ENCODE measurements around the gene TBC1D8.

The TBC1D8 gene

GRCh38 chr2:101004620-101005325 lies 146.4 kb downstream of the TBC1D8 start:
- DNase-seq (ENCODE audit: low read depth): no peak
- peak overlapping the region; percentile 79; the same call in 1 of the 2 replicates for H3K4me3 ChIP-seq (ENCODE audit: low read depth, low read length)
- TF ChIP-seq, protein P1, sequence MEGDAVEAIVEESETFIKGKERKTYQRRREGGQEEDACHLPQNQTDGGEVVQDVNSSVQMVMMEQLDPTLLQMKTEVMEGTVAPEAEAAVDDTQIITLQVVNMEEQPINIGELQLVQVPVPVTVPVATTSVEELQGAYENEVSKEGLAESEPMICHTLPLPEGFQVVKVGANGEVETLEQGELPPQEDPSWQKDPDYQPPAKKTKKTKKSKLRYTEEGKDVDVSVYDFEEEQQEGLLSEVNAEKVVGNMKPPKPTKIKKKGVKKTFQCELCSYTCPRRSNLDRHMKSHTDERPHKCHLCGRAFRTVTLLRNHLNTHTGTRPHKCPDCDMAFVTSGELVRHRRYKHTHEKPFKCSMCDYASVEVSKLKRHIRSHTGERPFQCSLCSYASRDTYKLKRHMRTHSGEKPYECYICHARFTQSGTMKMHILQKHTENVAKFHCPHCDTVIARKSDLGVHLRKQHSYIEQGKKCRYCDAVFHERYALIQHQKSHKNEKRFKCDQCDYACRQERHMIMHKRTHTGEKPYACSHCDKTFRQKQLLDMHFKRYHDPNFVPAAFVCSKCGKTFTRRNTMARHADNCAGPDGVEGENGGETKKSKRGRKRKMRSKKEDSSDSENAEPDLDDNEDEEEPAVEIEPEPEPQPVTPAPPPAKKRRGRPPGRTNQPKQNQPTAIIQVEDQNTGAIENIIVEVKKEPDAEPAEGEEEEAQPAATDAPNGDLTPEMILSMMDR (IDR thresholded peaks at IDR 0.05; ENCODE audit: low read depth, low read length, missing control alignments): no peak

GRCh38 chr2:101003278-101003775 lies 147.9 kb downstream of the TBC1D8 start:
- DNase-seq (ENCODE audit: low read depth): no peak
- TF ChIP-seq, protein P1 (IDR thresholded peaks at IDR 0.05; ENCODE audit: low read depth, low read length, missing control alignments): no peak
- H3K4me3 ChIP-seq (ENCODE audit: low read depth, low read length): peak overlapping the region; percentile 79

- TF ChIP-seq, protein P1 (IDR thresholded peaks at IDR 0.05; ENCODE audit: low read depth, low read length, missing control alignments): no peak
- H3K4me3 ChIP-seq (ENCODE audit: low read depth, low read length): peak overlapping the region; percentile 79
- no peak for DNase-seq (ENCODE audit: low read depth)
These were observed 148.5 kb downstream of the TBC1D8 start for GRCh38 chr2:101002562-101003277.

- peak; percentile 95 for DNase-seq (ENCODE audit: low read depth)
- TF ChIP-seq, protein P1 (IDR thresholded peaks at IDR 0.05; ENCODE audit: low read depth, low read length, missing control alignments): no peak
- H3K4me3 ChIP-seq (ENCODE audit: low read depth, low read length): peak within 1 kb of the TSS; percentile 79
These were observed 149.3 kb downstream of the TBC1D8 start, which contains the start of gene RPL31 for GRCh38 chr2:101001691-101002561. Gene RPL31, plus strand, starts transcription at chr2:101002289. Its CDS starts 413 bp downstream, at chr2:101002702.

GRCh38 chr2:100999995-101000394 lies 151.2 kb downstream of the TBC1D8 start:
- TF ChIP-seq, protein P1 (IDR thresholded peaks at IDR 0.05; ENCODE audit: low read depth, low read length, missing control alignments): no peak
- no peak for DNase-seq (ENCODE audit: low read depth)
- H3K4me3 ChIP-seq (ENCODE audit: low read depth, low read length): no peak overlapping the region

GRCh38 chr2:100998235-100998573 lies 153.0 kb downstream of the TBC1D8 start:
- no peak for DNase-seq (ENCODE audit: low read depth)
- TF ChIP-seq, protein P1 (IDR thresholded peaks at IDR 0.05; ENCODE audit: low read depth, low read length, missing control alignments): no peak
- H3K4me3 ChIP-seq (ENCODE audit: low read depth, low read length): no peak overlapping the region
